ENCODE data around the gene ODF4.

DNA sequence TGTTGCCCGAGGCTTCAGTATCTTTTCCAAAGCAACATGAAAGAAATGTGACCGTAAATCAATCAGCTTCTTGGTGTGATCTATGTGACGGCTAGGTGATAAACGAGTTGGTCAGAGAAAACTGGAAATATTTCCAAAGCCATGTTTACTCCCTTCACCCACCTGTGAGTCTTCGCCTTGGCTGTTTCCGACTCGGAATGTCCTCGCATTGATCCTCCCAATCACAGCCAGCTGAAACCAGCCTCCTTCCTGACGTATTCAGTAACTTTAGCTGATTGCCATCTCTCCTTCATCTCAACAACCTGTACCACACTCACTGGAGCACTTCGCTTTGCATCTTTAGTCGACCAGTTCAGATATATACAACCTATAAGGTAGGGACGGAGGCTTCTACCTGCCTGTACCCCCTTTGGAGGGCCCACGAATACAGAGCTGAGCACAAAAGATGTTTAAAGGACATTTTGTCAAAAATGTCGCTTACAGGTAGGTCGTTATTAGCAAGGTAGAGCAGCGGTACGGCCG lies 36.2 kb downstream of the ODF4 start:
- TF ChIP-seq, protein P1, sequence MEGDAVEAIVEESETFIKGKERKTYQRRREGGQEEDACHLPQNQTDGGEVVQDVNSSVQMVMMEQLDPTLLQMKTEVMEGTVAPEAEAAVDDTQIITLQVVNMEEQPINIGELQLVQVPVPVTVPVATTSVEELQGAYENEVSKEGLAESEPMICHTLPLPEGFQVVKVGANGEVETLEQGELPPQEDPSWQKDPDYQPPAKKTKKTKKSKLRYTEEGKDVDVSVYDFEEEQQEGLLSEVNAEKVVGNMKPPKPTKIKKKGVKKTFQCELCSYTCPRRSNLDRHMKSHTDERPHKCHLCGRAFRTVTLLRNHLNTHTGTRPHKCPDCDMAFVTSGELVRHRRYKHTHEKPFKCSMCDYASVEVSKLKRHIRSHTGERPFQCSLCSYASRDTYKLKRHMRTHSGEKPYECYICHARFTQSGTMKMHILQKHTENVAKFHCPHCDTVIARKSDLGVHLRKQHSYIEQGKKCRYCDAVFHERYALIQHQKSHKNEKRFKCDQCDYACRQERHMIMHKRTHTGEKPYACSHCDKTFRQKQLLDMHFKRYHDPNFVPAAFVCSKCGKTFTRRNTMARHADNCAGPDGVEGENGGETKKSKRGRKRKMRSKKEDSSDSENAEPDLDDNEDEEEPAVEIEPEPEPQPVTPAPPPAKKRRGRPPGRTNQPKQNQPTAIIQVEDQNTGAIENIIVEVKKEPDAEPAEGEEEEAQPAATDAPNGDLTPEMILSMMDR (IDR thresholded peaks at IDR 0.05; ENCODE audit: insufficient read depth, low read length, poor library complexity, severe bottlenecking), result no peak
- TF ChIP-seq EZH2phosphoT487 (conservative IDR thresholded peaks at IDR 0.05; ENCODE audit: low read length), result no peak
